ENCODE results near the gene SMARCC1.

DNA sequence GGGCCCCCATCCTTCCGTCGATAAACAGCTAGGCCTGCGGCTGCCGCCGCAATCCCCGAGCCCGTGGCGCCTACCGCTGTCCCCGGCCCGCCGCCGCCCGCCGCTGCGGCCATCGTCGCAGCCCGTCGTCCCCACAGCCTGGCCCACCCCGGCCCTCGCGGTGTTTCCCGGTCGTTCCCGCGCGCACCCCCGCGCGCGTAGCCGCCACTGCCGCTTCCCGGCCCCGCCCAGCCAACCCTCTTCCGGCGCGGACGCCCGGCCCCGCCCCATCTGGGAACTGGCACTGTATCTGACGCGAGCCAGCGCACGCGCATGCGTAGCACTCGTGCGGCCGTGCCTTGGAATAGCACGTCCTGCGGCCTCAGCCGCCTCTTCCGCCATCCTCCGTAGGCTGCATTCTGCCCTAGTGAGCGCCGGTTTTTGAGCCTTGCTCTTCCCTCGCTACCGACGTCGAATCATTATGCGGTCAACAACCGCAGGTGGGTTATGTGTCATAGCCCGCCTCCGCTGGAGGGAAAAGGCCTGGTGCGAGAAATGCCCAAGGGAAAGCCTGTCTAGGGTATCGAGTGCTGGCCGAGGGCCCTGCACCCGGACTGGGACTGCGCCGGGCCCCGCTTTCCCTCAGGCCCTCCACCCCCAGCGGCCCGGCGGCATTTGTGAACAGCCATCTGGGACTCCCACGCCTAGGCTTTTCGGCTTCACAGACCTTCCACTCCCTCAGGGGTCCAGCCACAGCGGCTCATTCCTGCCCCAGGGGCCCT is at the start of gene SMARCC1:
- TF ChIP-seq, protein P1, sequence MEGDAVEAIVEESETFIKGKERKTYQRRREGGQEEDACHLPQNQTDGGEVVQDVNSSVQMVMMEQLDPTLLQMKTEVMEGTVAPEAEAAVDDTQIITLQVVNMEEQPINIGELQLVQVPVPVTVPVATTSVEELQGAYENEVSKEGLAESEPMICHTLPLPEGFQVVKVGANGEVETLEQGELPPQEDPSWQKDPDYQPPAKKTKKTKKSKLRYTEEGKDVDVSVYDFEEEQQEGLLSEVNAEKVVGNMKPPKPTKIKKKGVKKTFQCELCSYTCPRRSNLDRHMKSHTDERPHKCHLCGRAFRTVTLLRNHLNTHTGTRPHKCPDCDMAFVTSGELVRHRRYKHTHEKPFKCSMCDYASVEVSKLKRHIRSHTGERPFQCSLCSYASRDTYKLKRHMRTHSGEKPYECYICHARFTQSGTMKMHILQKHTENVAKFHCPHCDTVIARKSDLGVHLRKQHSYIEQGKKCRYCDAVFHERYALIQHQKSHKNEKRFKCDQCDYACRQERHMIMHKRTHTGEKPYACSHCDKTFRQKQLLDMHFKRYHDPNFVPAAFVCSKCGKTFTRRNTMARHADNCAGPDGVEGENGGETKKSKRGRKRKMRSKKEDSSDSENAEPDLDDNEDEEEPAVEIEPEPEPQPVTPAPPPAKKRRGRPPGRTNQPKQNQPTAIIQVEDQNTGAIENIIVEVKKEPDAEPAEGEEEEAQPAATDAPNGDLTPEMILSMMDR (IDR thresholded peaks at IDR 0.05; ENCODE audit: poor library complexity) = no peak
- TF ChIP-seq EZH2 (IDR thresholded peaks at IDR 0.05; ENCODE audit: borderline replicate concordance) = no peak
